ENCODE data around the gene PRCD.

- no peak for TF ChIP-seq EZH2 (IDR thresholded peaks at IDR 0.05; ENCODE audit: insufficient read depth, poor library complexity, severe bottlenecking)
- no peak for TF ChIP-seq EZH2phosphoT487 (IDR thresholded peaks at IDR 0.05; ENCODE audit: insufficient read depth, low read depth)
Observed at GRCh38 chr17:76499267-76499667, 40.6 kb upstream of the PRCD start.

Measured in GM23248 (cell line).